HCT116 (cell line): Measurements from ENCODE around the gene ATP5F1D. TPM values are rescaled to one million over a fixed set of nuclear protein-coding genes. Genes with fewer than 3 reads are reported as not detected.
"Not testable (repeated sequence)": the region's sequence is repeated elsewhere in the genome, so short reads cannot be mapped to it uniquely, and the experiment has no call there.

Experiments
- ATAC-seq: fragments of 200-7000 bp; cut with Tn5 transposase; 2 replicates; pipeline ENCODE4 v1.9.1; 2020; ENCODE audit warnings: mild to moderate bottlenecking, moderate library complexity
- BruUV-seq: library from RNA; stranded (reverse); fragments of 400-500 nt; replicated peaks from 2 replicates; lab custom pipeline; 2021; lab: Mats Ljungman, UMichigan
- CTCF ChIA-PET: fragments of 300-600 bp; sonication (Branson Sonifier 250); formaldehyde crosslinking; loops from one replicate; lab custom pipeline; 2021; ENCODE audit warnings: antibody characterized with exemption; lab: Charles Lee
- POLR2A ChIA-PET: fragments of 300-600, 350-600 bp; sonication (Branson Sonifier 250); formaldehyde crosslinking; loops from one replicate; lab custom pipeline; 2021; ENCODE audit warnings: antibody characterized with exemption; lab: Charles Lee
- RAD21 ChIA-PET, 2 experiments: fragments of 300-600 bp; sonication (Branson Sonifier 250); formaldehyde crosslinking; loops; one replicate each; lab custom pipeline; 2023; ENCODE audit warnings: low total read pairs in 2 of 2; ENCODE audit not compliant: uncharacterized antibody in 2 of 2, unreplicated experiment in 2 of 2, low non-redundant PET in 1 of 2; lab: Charles Lee
- DNase-seq: peaks from one replicate; pipeline ENCODE4 v3.0.0-alpha.2; 2010; ENCODE audit warnings: low read depth, low spot score
- H2AFZ ChIP-seq: fragments of 200-600 bp; shearing (Covaris generic), sonication (generic); 2 replicates; pipeline ENCODE4 v1.6.1; 2017; ENCODE audit warnings: low read depth, mixed run types, mixed read lengths, antibody characterized with exemption, low read length; ENCODE audit not compliant: poor library complexity, severe bottlenecking
- H3K27ac ChIP-seq: 2 replicates; pipeline ENCODE4 v1.5.1; 2012; ENCODE audit warnings: low read depth, low read length
- H3K27me3 ChIP-seq: fragments of 200-600 bp; sonication (generic); 2 replicates; pipeline ENCODE4 v1.6.1; 2016; ENCODE audit warnings: mixed run types, low read length, mixed read lengths; ENCODE audit not compliant: insufficient read depth
- H3K36me3 ChIP-seq, 2 experiments: fragments of 200-500 bp in 1 of 2; fragments of 200-600 bp in 1 of 2; sonication (Bioruptor generic) in 1 of 2; sonication (generic) in 1 of 2; 2 replicates each; pipeline versions ENCODE4 v1.5.1 to v1.6.1; 2014 to 2016; ENCODE audit warnings: low read length in 2 of 2, inconsistent platforms in 1 of 2, mixed read lengths in 1 of 2, mixed run types in 1 of 2; ENCODE audit not compliant: insufficient read depth in 2 of 2, control insufficient read depth in 1 of 2
- H3K4me1 ChIP-seq, 2 experiments: fragments of 200-600 bp in 1 of 2; sonication (generic) in 1 of 2; 2 replicates each; pipeline versions ENCODE4 v1.5.1 to v1.6.1; 2012 to 2017; ENCODE audit warnings: low read length in 2 of 2, inconsistent platforms in 1 of 2, mild to moderate bottlenecking in 1 of 2, mixed read lengths in 1 of 2, mixed run types in 1 of 2, moderate library complexity in 1 of 2; ENCODE audit not compliant: insufficient read depth in 2 of 2, control insufficient read depth in 1 of 2
- H3K4me2 ChIP-seq: fragments of 200-600 bp; sonication (generic); 2 replicates; pipeline ENCODE4 v1.6.1; 2017; ENCODE audit warnings: mixed run types, low read length, mixed read lengths
- H3K4me3 ChIP-seq, 2 experiments: fragments of 200-600 bp in 1 of 2; sonication (generic) in 1 of 2; replicated peaks in 1 of 2; 2 replicates each; pipeline ENCODE4 v1.5.1; 2011 to 2016; ENCODE audit warnings: low read length in 2 of 2, control low read depth in 1 of 2, low read depth in 1 of 2, mild to moderate bottlenecking in 1 of 2, mixed read lengths in 1 of 2, mixed run types in 1 of 2
- H3K79me2 ChIP-seq: fragments of 200-600 bp; sonication (generic); 2 replicates; pipeline ENCODE4 v1.6.1; 2017; ENCODE audit warnings: mild to moderate bottlenecking, mixed run types, low read length, moderate library complexity, mixed read lengths; ENCODE audit not compliant: insufficient read depth
- H3K9ac ChIP-seq: fragments of 200-600 bp; sonication (generic); 2 replicates; pipeline ENCODE4 v1.6.1; 2016; ENCODE audit warnings: low read length, mixed read lengths
- H3K9me2 ChIP-seq: fragments of 200-600 bp; sonication (generic), shearing (Covaris generic); 2 replicates; pipeline ENCODE4 v1.6.1; 2017; ENCODE audit warnings: mixed run types, mild to moderate bottlenecking, moderate library complexity; ENCODE audit not compliant: insufficient read depth
- H3K9me3 ChIP-seq, 2 experiments: fragments of 200-500 bp in 1 of 2; fragments of 200-600 bp in 1 of 2; sonication (Bioruptor generic) in 1 of 2; sonication (generic) in 1 of 2; 2 replicates each; pipeline ENCODE4 v1.6.1; 2014 to 2017; ENCODE audit warnings: low read length in 2 of 2, mixed read lengths in 2 of 2, inconsistent platforms in 1 of 2, low read depth in 1 of 2, mild to moderate bottlenecking in 1 of 2, mixed run types in 1 of 2, moderate library complexity in 1 of 2; ENCODE audit not compliant: control insufficient read depth in 1 of 2, insufficient read depth in 1 of 2
- H4K20me1 ChIP-seq: fragments of 200-600 bp; sonication (generic), shearing (Covaris generic); 2 replicates; pipeline ENCODE4 v1.6.1; 2017; ENCODE audit warnings: mixed run types, mild to moderate bottlenecking, moderate library complexity; ENCODE audit not compliant: insufficient read depth
- CTCF ChIP-seq, 3 experiments: fragments of 200-600 bp in 1 of 3; sonication (generic) in 1 of 3; IDR thresholded peaks in 2 of 3; conservative IDR thresholded peaks in 1 of 3; 2 replicates each; pipeline ENCODE4 v1.5.1; 2012 to 2017; ENCODE audit warnings: low read depth in 2 of 3, low read length in 2 of 3, antibody characterized with exemption in 1 of 3, borderline replicate concordance in 1 of 3, control low read depth in 1 of 3, mild to moderate bottlenecking in 1 of 3, mixed read lengths in 1 of 3, mixed run types in 1 of 3, moderate library complexity in 1 of 3; ENCODE audit not compliant: insufficient read depth in 1 of 3
- ELF1 ChIP-seq: IDR thresholded peaks from 2 replicates; pipeline ENCODE4 v1.6.1; 2012; ENCODE audit warnings: low read depth, borderline replicate concordance
- EZH2phosphoT487 ChIP-seq: fragments of 200-600 bp; IDR thresholded peaks from 2 replicates; pipeline ENCODE4 v1.6.1; 2018; ENCODE audit warnings: antibody characterized with exemption, borderline replicate concordance
- POLR2AphosphoS5 ChIP-seq: IDR thresholded peaks from 2 replicates; pipeline ENCODE4 v1.6.1; 2011; ENCODE audit warnings: mild to moderate bottlenecking, low read depth, low read length, moderate library complexity
- intact Hi-C: fragments of 100-400 bp; cut with micrococcal nuclease; formaldehyde crosslinking; loops from 2 replicates; pipeline ENCODE4 v1.10.0; 2022
- total RNA-seq: library from RNA; stranded (reverse); gene quantifications from one replicate; pipeline ENCODE4 v1.2.1, GENCODE V29; 2021; ENCODE audit not compliant: unreplicated experiment

The ATP5F1D gene
- total RNA-seq, 1 experiment from 2014 or later, result 428 TPM

DNA sequence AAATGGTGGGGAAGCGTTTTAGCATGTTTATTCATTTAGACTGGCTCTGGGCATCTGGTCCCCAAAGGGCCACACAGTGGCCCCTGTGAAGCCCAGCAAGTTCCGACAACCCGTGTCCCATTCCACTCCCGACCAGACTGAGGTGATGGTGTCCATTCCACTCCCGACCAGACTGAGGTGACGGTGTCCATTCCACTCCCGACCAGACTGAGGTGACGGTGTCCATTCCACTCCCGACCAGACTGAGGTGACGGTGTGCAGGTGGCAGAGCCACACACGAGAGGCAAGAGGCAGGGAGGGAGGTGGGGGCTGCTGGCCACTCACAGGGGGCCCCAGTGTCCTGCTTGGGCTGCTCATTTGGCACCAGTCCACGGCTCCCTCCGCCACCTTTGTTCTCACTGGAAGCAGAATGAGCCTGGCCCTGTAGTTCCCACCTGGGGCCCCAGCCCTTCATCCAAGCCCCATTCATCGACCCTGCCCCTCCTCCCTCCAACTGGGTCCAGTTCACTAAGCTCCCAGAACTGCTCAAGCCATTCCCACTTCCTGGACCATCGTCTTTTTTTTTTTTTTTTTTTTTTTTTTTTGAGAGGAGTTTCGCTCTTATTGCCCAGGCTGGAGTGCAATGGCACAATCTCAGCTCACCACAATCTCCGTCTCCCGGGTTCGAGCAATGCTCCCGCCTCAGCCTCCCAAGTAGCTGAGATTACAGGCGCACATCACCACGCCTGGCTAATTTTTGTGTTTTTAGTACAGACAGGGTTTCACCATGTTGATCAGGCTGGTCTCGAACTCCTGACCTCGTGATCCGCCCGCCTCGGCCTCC is 4.9 kb downstream of the ATP5F1D start:
- Histone ChIP-seq H4K20me1 (peaks cover 13% of the 10 kb centered on the region; the same call in 1 of the 2 replicates), H3K9ac (peak overlapping the region; percentile 99), H3K4me2 (peak overlapping the region; percentile 98), H3K36me3 (peaks cover 5 to 25% of the 10 kb centered on the region in 2 experiments), H3K79me2 (peaks cover 57% of the 10 kb centered on the region), H3K27ac (peak overlapping the region; percentile 100), H3K4me1 (peaks cover 47 to 63% of the 10 kb centered on the region in 2 experiments)
- ChIA-PET CTCF (interaction anchor here (0.7 to 5.2 kb wide), 3 partner anchors 15 to 180 kb away, joined by 3 to 325 read pairs (median 4); partner anchors contain the start of genes ARHGAP45 and CIRBP), POLR2A (interaction anchor here (0.7 to 5.3 kb wide), 5 partner anchors 15 to 69 kb away, joined by 3 to 139 read pairs (median 6); partner anchors contain the start of gene CIRBP), RAD21 (interaction anchor here (0.6 to 0.9 kb wide), 3 partner anchors 20 to 178 kb away, joined by 3 to 8 read pairs (median 5); no protein-coding TSS in a partner anchor)
- not testable (repeated sequence) for ATAC-seq, H3K27me3 ChIP-seq, H3K9me3 ChIP-seq, H3K9me2 ChIP-seq, BruUV-seq, H2AFZ ChIP-seq, DNase-seq, H3K4me3 ChIP-seq
- TF ChIP-seq POLR2AphosphoS5 (peak; percentile 44; the same call in 1 of the 2 replicates), CTCF (IDR thresholded peaks at IDR 0.05 in 2 of 3, conservative IDR thresholded peaks at IDR 0.05 in 1 of 3; ENCODE audit: borderline replicate concordance in 1 of 3, insufficient read depth in 1 of 3, low read depth in 2 of 3, low read length in 2 of 3) (peak in 1 of 3 experiments; percentile 31; a peak in 1 of 6 replicates)
- intact Hi-C loops, result loop anchor here (10.0 kb wide), 2 partner anchors 222 to 452 kb away; partner anchors contain the start of genes CNN2, PTBP1, RNU6-2 and TMEM259

DNA sequence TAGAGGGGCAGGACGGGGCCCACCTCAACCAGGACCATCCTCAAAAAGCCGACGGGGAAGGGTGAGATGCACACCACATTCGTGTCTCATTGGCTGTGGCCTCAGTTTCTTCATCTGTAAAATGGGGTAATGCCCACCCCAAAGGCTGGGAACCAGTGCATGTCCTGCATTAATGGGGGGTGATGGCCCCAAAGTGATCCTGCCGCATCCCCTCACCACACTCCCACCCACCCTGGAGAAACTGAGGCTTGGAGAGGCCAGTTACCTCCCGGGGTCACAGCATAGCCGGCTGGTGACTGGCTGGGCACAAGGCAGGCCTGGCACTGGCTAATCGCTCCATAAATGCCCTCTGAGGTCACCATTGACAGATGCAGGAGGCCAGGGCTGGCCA is 6.2 kb downstream of the ATP5F1D start:
- H3K36me3 ChIP-seq, result peaks cover 6 to 24% of the 10 kb centered on the region in 2 experiments
- H3K9ac ChIP-seq, result peak overlapping the region; percentile 99
- DNase-seq (no peak), ATAC-seq (peak; percentile 11)
- no peak overlapping the region for H2AFZ ChIP-seq
- H3K9me3 ChIP-seq, result no peaks in the 10 kb centered on the region
- peak overlapping the region; percentile 98 for H3K4me2 ChIP-seq
- no peaks in the 10 kb centered on the region for H3K9me2 ChIP-seq
- POLR2A ChIA-PET, result interaction anchor here (5.3 kb wide), 1 partner anchor 21 kb away, joined by 139 read pairs; the partner anchor contains the start of gene CIRBP
- H3K27ac ChIP-seq, result peak overlapping the region; percentile 100
- no peak for TF ChIP-seq ELF1
- no peak for TF ChIP-seq POLR2AphosphoS5
- TF ChIP-seq EZH2phosphoT487, result no peak
- CTCF ChIA-PET, result no interaction called here
- H3K79me2 ChIP-seq, result peaks cover 58% of the 10 kb centered on the region
- intact Hi-C loops, result loop anchor here (10.0 kb wide), 2 partner anchors 223 to 453 kb away; partner anchors contain the start of genes CNN2, PTBP1, RNU6-2 and TMEM259
- H3K27me3 ChIP-seq, result no peaks in the 10 kb centered on the region
- BruUV-seq, result TSS peak; percentile 85
- peaks cover 13% of the 10 kb centered on the region; the same call in 1 of the 2 replicates for H4K20me1 ChIP-seq
- peak overlapping the region; percentile 63 to 71 for H3K4me3 ChIP-seq
- RAD21 ChIA-PET, result no interaction called here
- peaks cover 49 to 74% of the 10 kb centered on the region in 2 experiments for H3K4me1 ChIP-seq
